ENCODE measurements around the gene PRCD.

DNA sequence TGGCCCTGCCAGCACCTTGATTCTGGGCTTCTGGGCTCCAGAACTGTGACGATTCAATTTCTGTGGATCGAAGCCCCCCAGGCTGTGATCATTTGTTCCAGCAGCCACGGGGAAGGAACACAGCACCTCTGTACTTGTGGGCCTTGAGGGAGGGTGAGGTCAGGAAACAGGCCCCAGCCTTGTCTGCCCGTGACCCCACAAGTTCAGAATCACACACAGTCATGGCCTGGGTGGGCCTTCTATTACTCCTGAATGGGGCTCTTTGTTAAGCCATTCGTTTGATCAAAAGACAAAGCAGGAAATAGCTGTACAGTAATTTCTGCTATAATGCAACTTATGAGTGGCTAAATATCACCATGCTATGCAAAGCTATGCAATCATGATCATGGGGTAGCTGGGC is 35.7 kb downstream of the PRCD start:
- TF ChIP-seq CTCF (IDR thresholded peaks at IDR 0.05) (no peak), POLR2A (IDR thresholded peaks at IDR 0.05) (no peak)

Data from adrenal gland (tissue), 5 donors.